Sigmoid colon (tissue), 3 donors: ENCODE measurements around the gene GALNT18.

Source experiments
- CTCF ChIP-seq, 4 experiments: fragments of 450-650 bp in 3 of 4; fragments of 200-600 bp in 1 of 4; IDR thresholded peaks; one replicate each; pipeline ENCODE4 v1.5.1; 2016 to 2019; ENCODE audit warnings: antibody characterized with exemption in 4 of 4, mild to moderate bottlenecking in 3 of 4, moderate library complexity in 2 of 4
- POLR2A ChIP-seq, 2 donors: fragments of 450-650 bp; IDR thresholded peaks; one replicate each; pipeline ENCODE4 v1.6.1; 2016; ENCODE audit warnings: antibody characterized with exemption in 2 of 2, mild to moderate bottlenecking in 2 of 2, moderate library complexity in 2 of 2

GRCh38 chr11:11381471-11382105 lies 240.2 kb downstream of the GALNT18 start:
- no peak for TF ChIP-seq CTCF (IDR thresholded peaks at IDR 0.05)
- TF ChIP-seq POLR2A (IDR thresholded peaks at IDR 0.05) = no peak
